Endothelial cell of umbilical vein (primary cell): ENCODE measurements around the gene MAP4K4. TPM values are rescaled to one million over a fixed set of nuclear protein-coding genes. Genes with fewer than 3 reads are reported as not detected.

ENCODE experiments used
- BruUV-seq: library from RNA; stranded (reverse); fragments of 400-500 nt; replicated peaks from 2 replicates; lab custom pipeline; 2021; lab: Mats Ljungman, UMichigan
- CTCF ChIA-PET: fragments of 300-600, 350-600 bp; sonication (Branson Sonifier 250); formaldehyde crosslinking; loops from one replicate; lab custom pipeline; 2021; ENCODE audit warnings: antibody characterized with exemption, inconsistent platforms; lab: Charles Lee
- POLR2A ChIA-PET: fragments of 300-600, 350-600 bp; sonication (Branson Sonifier 250); formaldehyde crosslinking; loops from one replicate; lab custom pipeline; 2021; ENCODE audit warnings: antibody characterized with exemption, inconsistent platforms; lab: Charles Lee
- DNase-seq: peaks from one replicate; pipeline ENCODE4 v3.0.0-alpha.2; 2011; ENCODE audit warnings: low read depth, low spot score
- FAIRE-seq: peaks from 2 replicates; lab custom pipeline; 2011; peaks lifted over from hg19 to GRCh38; lab: Jason Lieb, UNC
- H2AFZ ChIP-seq: 2 replicates; pipeline ENCODE4 v1.6.0; 2012; ENCODE audit warnings: low read depth, low read length, control low read depth, inconsistent platforms
- H3K27ac ChIP-seq: 2 replicates; pipeline ENCODE4 v1.5.1; 2011; ENCODE audit warnings: low read depth, mild to moderate bottlenecking, control low read depth, low read length, moderate library complexity; ENCODE audit not compliant: insufficient read depth
- H3K27me3 ChIP-seq, 2 experiments: 2 replicates each; pipeline versions ENCODE4 v1.6.0 to v1.6.1; 2011; ENCODE audit warnings: low read length in 2 of 2, mixed read lengths in 1 of 2; ENCODE audit not compliant: control insufficient read depth in 2 of 2, insufficient read depth in 2 of 2
- H3K36me3 ChIP-seq, 2 experiments: 2 replicates in 1 of 2; 3 replicates in 1 of 2; pipeline ENCODE4 v1.5.1; 2011; ENCODE audit warnings: low read length in 2 of 2, mild to moderate bottlenecking in 1 of 2, moderate library complexity in 1 of 2; ENCODE audit not compliant: control insufficient read depth in 2 of 2, insufficient read depth in 2 of 2; ENCODE audit errors: extremely low read depth in 1 of 2
- H3K4me1 ChIP-seq: 3 replicates; pipeline ENCODE4 v1.5.1; 2011; ENCODE audit warnings: mild to moderate bottlenecking, low read length; ENCODE audit not compliant: control insufficient read depth, insufficient read depth; ENCODE audit errors: extremely low read depth
- H3K4me2 ChIP-seq: 2 replicates; pipeline ENCODE4 v1.6.1; 2011; ENCODE audit warnings: low read length, control low read depth, mixed read lengths; ENCODE audit not compliant: insufficient read depth
- H3K4me3 ChIP-seq, 3 experiments: fragments of 200-600 bp in 1 of 3; sonication (generic), shearing (Covaris generic) in 1 of 3; replicated peaks in 1 of 3; 2 replicates each; pipeline ENCODE4 v1.5.1; 2011 to 2016; ENCODE audit warnings: control low read depth in 3 of 3, low read length in 3 of 3, mild to moderate bottlenecking in 2 of 3, inconsistent platforms in 1 of 3, low read depth in 1 of 3, moderate library complexity in 1 of 3; ENCODE audit not compliant: insufficient read depth in 1 of 3
- H3K79me2 ChIP-seq: 2 replicates; pipeline ENCODE4 v1.6.0; 2012; ENCODE audit warnings: low read length, inconsistent platforms; ENCODE audit not compliant: control insufficient read depth, insufficient read depth
- H3K9ac ChIP-seq: replicated peaks from 2 replicates; pipeline ENCODE3; 2011; ENCODE audit warnings: low read length, control low read depth; ENCODE audit not compliant: insufficient read depth; ENCODE audit errors: extremely low read depth
- H3K9me1 ChIP-seq: replicated peaks from 3 replicates; pipeline ENCODE4 v1.6.0; 2011; ENCODE audit warnings: mild to moderate bottlenecking, low read length; ENCODE audit not compliant: control insufficient read depth, insufficient read depth; ENCODE audit errors: extremely low read depth
- H3K9me3 ChIP-seq: replicated peaks from 2 replicates; pipeline ENCODE4 v1.5.1; 2012; ENCODE audit warnings: low read length, inconsistent platforms; ENCODE audit not compliant: control insufficient read depth, insufficient read depth
- H4K20me1 ChIP-seq: replicated peaks from 2 replicates; pipeline ENCODE3; 2011; ENCODE audit warnings: mild to moderate bottlenecking, low read length; ENCODE audit not compliant: control insufficient read depth, insufficient read depth; ENCODE audit errors: extremely low read depth
- EZH2 ChIP-seq: IDR thresholded peaks from 2 replicates; pipeline ENCODE4 v1.6.1; 2012; ENCODE audit warnings: borderline replicate concordance, low read depth, mild to moderate bottlenecking, moderate library complexity, low read length, inconsistent platforms; ENCODE audit not compliant: severe bottlenecking
- GATA2 ChIP-seq: IDR thresholded peaks from 2 replicates; pipeline ENCODE4 v1.7.0; 2011; ENCODE audit warnings: low read depth, mild to moderate bottlenecking, moderate library complexity, mixed read lengths, low read length; ENCODE audit not compliant: insufficient read length, insufficient read depth
- JUN ChIP-seq: IDR thresholded peaks from 2 replicates; pipeline ENCODE4 v1.6.1; 2011; ENCODE audit warnings: borderline replicate concordance, low read depth; ENCODE audit not compliant: insufficient read length, insufficient read depth
- MYC ChIP-seq: IDR thresholded peaks from one replicate; pipeline ENCODE4 v1.6.1; 2011; ENCODE audit warnings: mild to moderate bottlenecking, low read depth, low read length
- POLR2AphosphoS5 ChIP-seq: IDR thresholded peaks from 2 replicates; pipeline ENCODE4 v1.6.1; 2012; ENCODE audit warnings: low read depth, mild to moderate bottlenecking, control low read depth, low read length, moderate library complexity; ENCODE audit not compliant: insufficient read depth
- dilution Hi-C: fragments of 300-500 bp; cut with MboI; formaldehyde crosslinking; loops from one replicate; pipeline ENCODE4 v1.15.0; 2019; ENCODE audit warnings: low sequenced_read_pairs; ENCODE audit not compliant: extremely low pct_ligation_motif_present
- intact Hi-C: fragments of 100-400 bp; cut with micrococcal nuclease; formaldehyde crosslinking; loops from one replicate; pipeline ENCODE4 v1.10.0; 2022
- polyA plus RNA-seq, 4 experiments: library from polyadenylated mRNA; depleted of rRNA in 3 of 4; stranded (reverse) in 3 of 4; unstranded in 1 of 4; fragments of >200 nt; gene quantifications; 2 replicates each; pipeline versions ENCODE4 v1.2.1 to v1.2.3, GENCODE V29; 2011 to 2012; ENCODE audit warnings: missing spikeins in 1 of 4
- total RNA-seq: library from RNA; stranded (reverse); gene quantifications from 2 replicates; pipeline ENCODE4 v1.2.3, GENCODE V29; 2021
- TF ChIP-seq, protein P1 (sequence below): IDR thresholded peaks from 2 replicates; pipeline ENCODE4 v1.6.1; 2011; ENCODE audit not compliant: insufficient read depth, insufficient read length

The MAP4K4 gene
- total and polyA plus RNA-seq, 2 donors (not counting 3 experiments of a cell fraction or from before 2014, with no cell fraction given): 79.4 to 269 TPM

DNA sequence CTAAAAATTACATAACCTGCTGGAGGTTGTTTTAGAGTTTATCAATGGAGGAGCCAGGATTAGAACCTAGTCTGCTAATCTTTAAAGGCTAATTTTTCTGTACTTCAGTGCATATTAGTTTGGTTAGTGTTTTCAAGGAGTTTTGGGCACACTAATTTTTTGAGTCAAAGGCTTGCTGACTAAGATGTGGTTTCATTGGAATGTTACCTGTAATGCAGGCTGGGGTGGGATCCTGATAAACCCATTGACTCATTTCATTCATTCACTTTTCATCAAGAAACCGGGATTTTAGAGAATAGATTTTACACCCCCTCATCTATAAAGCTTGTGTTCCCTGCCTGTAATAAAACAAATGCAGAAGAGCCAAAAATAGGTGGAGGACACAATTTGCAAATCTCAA lies 202.4 kb downstream of the MAP4K4 start:
- ChIA-PET CTCF (interaction anchor here (2.4 kb wide), 1 partner anchor 16 kb away, joined by 11 read pairs; no protein-coding TSS in a partner anchor), POLR2A (no interaction called here)
- intact Hi-C loops: no loop called here
- dilution Hi-C loops: no loop called here
- Histone ChIP-seq H3K27ac (no peak overlapping the region), H3K79me2 (no peaks in the 10 kb centered on the region), H3K27me3 (no peaks in the 10 kb centered on the region), H4K20me1 (no peaks in the 10 kb centered on the region), H3K4me1 (no peaks in the 10 kb centered on the region), H3K4me3 (no peak overlapping the region), H3K9me3 (no peaks in the 10 kb centered on the region), H3K36me3 (peaks cover 2% of the 10 kb centered on the region in 2 experiments), H2AFZ (no peak overlapping the region), H3K9ac (no peak overlapping the region), H3K9me1 (no peaks in the 10 kb centered on the region), H3K4me2 (no peak overlapping the region)
- DNase-seq (no peak), FAIRE-seq (no peak)
- TF ChIP-seq MYC (no peak), EZH2 (no peak), JUN (no peak), GATA2 (no peak)
- TF ChIP-seq, protein P1, sequence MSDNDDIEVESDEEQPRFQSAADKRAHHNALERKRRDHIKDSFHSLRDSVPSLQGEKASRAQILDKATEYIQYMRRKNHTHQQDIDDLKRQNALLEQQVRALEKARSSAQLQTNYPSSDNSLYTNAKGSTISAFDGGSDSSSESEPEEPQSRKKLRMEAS: no peak
- no TSS peak for BruUV-seq

DNA sequence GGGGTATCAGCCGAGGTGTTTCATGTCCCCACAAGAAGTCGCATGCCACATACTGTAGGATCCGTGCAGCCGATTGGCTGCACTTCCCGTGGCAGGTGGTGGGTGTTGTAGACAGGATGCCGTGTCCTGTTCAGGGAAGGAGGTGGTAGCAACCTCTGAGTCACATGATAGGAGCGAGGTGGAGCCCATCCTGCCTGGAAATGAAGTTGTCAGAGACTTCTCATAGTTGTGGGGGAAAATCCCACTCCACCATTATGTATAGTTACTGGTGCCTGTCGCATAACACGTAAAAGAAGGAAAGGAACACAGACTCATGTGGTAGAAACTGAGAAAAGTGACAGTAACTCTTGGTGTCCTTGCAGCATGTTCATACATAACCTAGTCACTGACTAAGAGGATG lies 202.9 kb downstream of the MAP4K4 start:
- H3K27ac ChIP-seq: no peak overlapping the region

More for the DNA sequence above, 202.9 kb downstream of the MAP4K4 start:
- BruUV-seq: no TSS peak
- DNase-seq: peak; percentile 29
- Histone ChIP-seq H3K4me1 (no peaks in the 10 kb centered on the region), H4K20me1 (no peaks in the 10 kb centered on the region), H3K9ac (no peak overlapping the region), H3K9me3 (no peaks in the 10 kb centered on the region), H3K4me2 (no peak overlapping the region), H3K79me2 (no peaks in the 10 kb centered on the region), H3K4me3 (no peak overlapping the region), H2AFZ (no peak overlapping the region), H3K9me1 (no peaks in the 10 kb centered on the region), H3K36me3 (peaks cover 0 to 2% of the 10 kb centered on the region in 2 experiments), H3K27me3 (no peaks in the 10 kb centered on the region)
- intact Hi-C loops (no loop called here), dilution Hi-C loops (no loop called here)
- TF ChIP-seq MYC (no peak), POLR2AphosphoS5 (peak; percentile 26)
- POLR2A ChIA-PET: no interaction called here
- CTCF ChIA-PET: interaction anchor here (2.4 kb wide), 1 partner anchor 17 kb away, joined by 11 read pairs; no protein-coding TSS in a partner anchor
- no peak for FAIRE-seq
